Thyroid gland (tissue), 4 donors: ENCODE data around the gene LTBR. TPM values are rescaled to one million over a fixed set of nuclear protein-coding genes. Genes with fewer than 3 reads are reported as not detected.

Source experiments
- DNase-seq, 2 donors: peaks; one replicate each; pipeline ENCODE4 v3.0.0-alpha.2; 2019
- H3K27ac ChIP-seq, 3 donors: fragments of 200-600 bp; sonication (generic); 1 replicate in 2 of 3; 2 replicates in 1 of 3; pipeline ENCODE4 v1.5.1; 2016 to 2019; ENCODE audit warnings: mild to moderate bottlenecking in 1 of 3, moderate library complexity in 1 of 3
- H3K27me3 ChIP-seq: fragments of 200-600 bp; sonication (generic); one replicate; pipeline ENCODE4 v1.5.1; 2019
- H3K36me3 ChIP-seq, 2 donors: fragments of 200-600 bp; sonication (generic); one replicate each; pipeline ENCODE4 v1.5.1; 2016 to 2019
- H3K4me1 ChIP-seq, 2 donors: fragments of 200-600 bp; sonication (generic); one replicate each; pipeline ENCODE4 v1.5.1; 2017 to 2019
- H3K4me3 ChIP-seq, 3 donors: fragments of 200-600 bp; sonication (generic); replicated peaks in 1 of 3; 1 replicate in 2 of 3; 2 replicates in 1 of 3; pipeline ENCODE4 v1.5.1; 2016; ENCODE audit warnings: mild to moderate bottlenecking in 1 of 3
- H3K9me3 ChIP-seq: fragments of 200-600 bp; sonication (generic); one replicate; pipeline ENCODE4 v1.5.1; 2017
- POLR2A ChIP-seq, 2 donors: fragments of 450-650 bp; IDR thresholded peaks; one replicate each; pipeline ENCODE4 v1.6.1; 2017; ENCODE audit warnings: antibody characterized with exemption in 2 of 2, mild to moderate bottlenecking in 2 of 2, moderate library complexity in 1 of 2
- WGBS, 2 donors: methylation state at CpG; one replicate each; pipeline ENCODE4 v1.1.5; 2017; 5-methylcytosine and 5-hydroxymethylcytosine counted together
- intact Hi-C: fragments of 100-400 bp; cut with DNase I; formaldehyde crosslinking; loops from one replicate; pipeline ENCODE4 v1.15.1; 2023
- total RNA-seq, 4 donors: library from RNA; depleted of rRNA; stranded (reverse); fragments of >200 nt; gene quantifications; one replicate each; pipeline ENCODE4 v1.2.3, GENCODE V29; 2016
- TF ChIP-seq, protein P1 (sequence below), 6 experiments: fragments of 200-600 bp in 3 of 6; fragments of 450-650 bp in 3 of 6; sonication (generic) in 3 of 6; IDR thresholded peaks; one replicate each; pipeline ENCODE4 v1.5.1; 2016 to 2019; ENCODE audit warnings: antibody characterized with exemption in 6 of 6, mild to moderate bottlenecking in 2 of 6, inconsistent platforms in 1 of 6, moderate library complexity in 1 of 6

The LTBR gene
- total RNA-seq, 4 donors from 2014 or later = 152 to 215 (median 178) TPM

DNA sequence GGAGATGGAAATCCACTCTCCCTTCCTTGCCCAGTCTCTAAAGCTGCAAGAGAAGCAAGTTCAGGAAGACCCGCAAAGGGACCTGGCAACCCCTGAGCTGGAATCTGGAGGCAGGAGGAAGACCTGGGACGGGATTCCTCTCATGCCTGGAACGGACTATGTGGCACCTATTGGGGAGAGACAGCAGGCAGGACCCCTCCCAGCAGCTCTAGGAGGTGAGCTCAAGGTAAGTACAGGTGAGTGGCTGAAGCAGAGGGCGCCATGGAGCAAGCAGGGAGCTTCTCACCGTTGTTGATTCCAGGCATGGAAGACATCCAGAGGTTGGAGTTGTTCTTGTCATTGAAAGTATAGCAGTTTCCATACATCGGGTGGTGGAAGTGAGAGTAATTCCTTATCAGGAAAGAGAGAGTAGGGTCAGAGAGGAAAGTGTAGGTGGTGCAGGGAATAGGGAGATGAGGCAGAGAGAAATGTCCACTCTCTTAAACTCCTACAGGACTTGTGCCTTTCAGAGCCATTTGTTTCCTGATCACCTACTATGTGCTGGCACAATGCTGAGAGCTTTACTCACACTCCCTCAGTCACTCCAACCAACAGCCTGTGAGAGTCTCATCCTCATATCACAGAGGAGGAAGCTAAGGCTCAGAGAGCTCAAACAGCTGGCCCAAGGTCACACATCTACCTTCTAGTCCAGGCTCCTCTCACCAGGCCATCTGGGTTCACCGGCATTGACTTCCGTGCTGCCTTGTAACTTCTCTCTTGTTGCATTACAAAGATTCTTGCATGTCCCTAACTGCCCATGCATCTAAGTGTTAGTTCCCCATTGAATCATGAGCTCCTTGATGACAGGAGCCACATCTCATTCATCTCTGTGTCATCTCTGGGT lies 28.2 kb upstream of the LTBR start:
- TF ChIP-seq, protein P1, sequence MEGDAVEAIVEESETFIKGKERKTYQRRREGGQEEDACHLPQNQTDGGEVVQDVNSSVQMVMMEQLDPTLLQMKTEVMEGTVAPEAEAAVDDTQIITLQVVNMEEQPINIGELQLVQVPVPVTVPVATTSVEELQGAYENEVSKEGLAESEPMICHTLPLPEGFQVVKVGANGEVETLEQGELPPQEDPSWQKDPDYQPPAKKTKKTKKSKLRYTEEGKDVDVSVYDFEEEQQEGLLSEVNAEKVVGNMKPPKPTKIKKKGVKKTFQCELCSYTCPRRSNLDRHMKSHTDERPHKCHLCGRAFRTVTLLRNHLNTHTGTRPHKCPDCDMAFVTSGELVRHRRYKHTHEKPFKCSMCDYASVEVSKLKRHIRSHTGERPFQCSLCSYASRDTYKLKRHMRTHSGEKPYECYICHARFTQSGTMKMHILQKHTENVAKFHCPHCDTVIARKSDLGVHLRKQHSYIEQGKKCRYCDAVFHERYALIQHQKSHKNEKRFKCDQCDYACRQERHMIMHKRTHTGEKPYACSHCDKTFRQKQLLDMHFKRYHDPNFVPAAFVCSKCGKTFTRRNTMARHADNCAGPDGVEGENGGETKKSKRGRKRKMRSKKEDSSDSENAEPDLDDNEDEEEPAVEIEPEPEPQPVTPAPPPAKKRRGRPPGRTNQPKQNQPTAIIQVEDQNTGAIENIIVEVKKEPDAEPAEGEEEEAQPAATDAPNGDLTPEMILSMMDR (IDR thresholded peaks at IDR 0.05) = no peak
- no peak for TF ChIP-seq POLR2A (IDR thresholded peaks at IDR 0.05)
- peaks cover 6 to 39% of the 10 kb centered on the region in 2 donors for H3K4me1 ChIP-seq
- WGBS, 2 donors = 83 to 86% methylated on average over 8 of the region's 8 CpGs
- H3K27me3 ChIP-seq = no peaks in the 10 kb centered on the region
- no peak overlapping the region for H3K27ac ChIP-seq
- intact Hi-C loops = no loop called here
- DNase-seq = no peak
- H3K36me3 ChIP-seq = peaks cover 0 to 16% of the 10 kb centered on the region in 2 donors
- no peak overlapping the region for H3K4me3 ChIP-seq
- H3K9me3 ChIP-seq = no peaks in the 10 kb centered on the region

DNA sequence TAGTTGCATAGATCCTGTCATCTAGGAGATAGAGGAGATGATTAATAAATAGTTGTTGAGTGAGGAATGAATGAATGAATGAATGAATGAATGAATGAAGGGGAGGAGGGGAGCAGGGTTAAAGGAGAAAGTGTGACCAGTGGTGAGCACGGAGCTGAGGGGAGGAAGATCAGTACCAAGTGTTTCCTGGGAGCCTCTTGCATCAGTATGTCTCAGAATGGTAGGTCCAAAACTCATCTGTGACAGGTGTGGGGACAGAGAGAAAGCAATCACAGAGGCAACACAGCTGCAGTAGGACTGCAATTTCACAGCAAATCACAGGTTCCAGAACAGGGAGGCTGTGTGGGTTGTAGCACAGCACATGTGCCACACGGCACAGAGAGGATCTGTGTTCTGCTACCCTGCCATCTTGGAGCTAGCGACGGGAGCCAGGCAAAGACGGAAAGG lies 27.6 kb upstream of the LTBR start:
- no peak for TF ChIP-seq POLR2A (IDR thresholded peaks at IDR 0.05)
- TF ChIP-seq, protein P1 (IDR thresholded peaks at IDR 0.05) = no peak
- H3K9me3 ChIP-seq = no peaks in the 10 kb centered on the region
- H3K27me3 ChIP-seq = no peaks in the 10 kb centered on the region
- intact Hi-C loops = no loop called here
- H3K4me3 ChIP-seq = no peak overlapping the region
- H3K4me1 ChIP-seq = peaks cover 9 to 44% of the 10 kb centered on the region in 2 donors
- no peak overlapping the region for H3K27ac ChIP-seq
- 82 to 95% methylated on average over 5 of the region's 5 CpGs for WGBS, 2 donors
- peaks cover 0 to 16% of the 10 kb centered on the region in 2 donors for H3K36me3 ChIP-seq
- DNase-seq = no peak

DNA sequence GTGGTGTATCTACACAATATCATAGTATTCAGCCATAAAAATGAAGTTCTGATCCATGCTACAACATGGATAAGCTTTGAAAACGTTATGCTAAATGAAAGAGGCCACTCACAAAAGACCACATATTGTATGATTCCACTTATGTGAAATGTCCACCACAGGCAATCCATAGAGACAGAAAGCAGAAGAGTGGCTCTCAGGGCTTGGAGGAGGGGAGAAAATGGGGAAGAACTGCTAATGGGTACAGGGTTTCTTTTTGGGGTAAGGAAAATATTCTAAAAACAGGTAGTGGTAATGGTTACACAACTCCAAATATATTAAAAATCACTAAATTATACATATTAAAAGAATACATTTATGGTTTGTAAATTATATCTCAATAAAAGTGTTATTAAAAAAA lies 25.1 kb upstream of the LTBR start:
- H3K4me3 ChIP-seq = no peak overlapping the region
- WGBS, 2 donors = 64 to 74% methylated on average over 1 of the region's 1 CpG
- peaks cover 22 to 47% of the 10 kb centered on the region in 2 donors for H3K4me1 ChIP-seq
- H3K36me3 ChIP-seq = peaks cover 0 to 16% of the 10 kb centered on the region in 2 donors
- TF ChIP-seq, protein P1 (IDR thresholded peaks at IDR 0.05) = no peak
- no peak for TF ChIP-seq POLR2A (IDR thresholded peaks at IDR 0.05)
- no peaks in the 10 kb centered on the region for H3K9me3 ChIP-seq
- DNase-seq = no peak
- no peaks in the 10 kb centered on the region for H3K27me3 ChIP-seq
- intact Hi-C loops = no loop called here
- H3K27ac ChIP-seq = no peak overlapping the region

DNA sequence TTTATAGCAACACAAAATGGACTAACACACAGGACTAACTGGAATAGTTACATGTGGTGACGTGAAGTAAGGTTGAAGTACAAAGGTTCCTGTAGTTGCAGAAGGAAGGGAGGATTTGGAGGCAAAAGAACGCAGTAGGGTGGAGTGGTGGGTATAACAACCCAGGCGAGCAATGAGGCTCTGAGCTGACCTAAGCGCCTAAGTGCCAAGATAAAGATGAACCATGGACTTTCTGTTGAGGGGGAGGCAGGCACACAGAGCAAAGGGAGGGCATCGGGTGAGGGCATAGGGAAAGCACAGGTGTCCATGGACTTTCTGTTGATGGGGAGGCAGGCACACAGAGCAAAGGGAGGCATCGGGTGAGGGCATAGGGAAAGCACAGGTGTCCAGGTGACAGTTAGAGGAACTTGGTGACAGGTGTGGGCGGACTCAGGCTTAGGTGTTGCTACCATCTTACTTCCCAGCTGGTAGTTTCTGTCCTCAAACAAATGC lies 23.8 kb upstream of the LTBR start:
- TF ChIP-seq POLR2A (IDR thresholded peaks at IDR 0.05) = no peak
- TF ChIP-seq, protein P1 (IDR thresholded peaks at IDR 0.05) = no peak
- 76 to 86% methylated on average over 7 of the region's 7 CpGs for WGBS, 2 donors
- Histone ChIP-seq H3K27me3 (no peaks in the 10 kb centered on the region), H3K27ac (peak overlapping the region in 1 of 3 donors; percentile 51), H3K9me3 (no peaks in the 10 kb centered on the region), H3K4me3 (no peak overlapping the region), H3K4me1 (peaks cover 28 to 47% of the 10 kb centered on the region in 2 donors), H3K36me3 (peaks cover 0 to 15% of the 10 kb centered on the region in 2 donors)
- DNase-seq = no peak
- intact Hi-C loops = no loop called here
